Testis (tissue), 3 donors: Measurements from ENCODE around the gene RGS7. TPM values are rescaled to one million over a fixed set of nuclear protein-coding genes. Genes with fewer than 3 reads are reported as not detected.

Source experiments
- DNase-seq: peaks from one replicate; pipeline ENCODE4 v3.0.0-alpha.2; 2019
- H3K27ac ChIP-seq, 2 donors: fragments of 200-600 bp; sonication (generic); one replicate each; pipeline ENCODE4 v1.5.1; 2019
- H3K27me3 ChIP-seq: fragments of 200-600 bp; sonication (generic); one replicate; pipeline ENCODE4 v1.5.1; 2019
- H3K36me3 ChIP-seq: fragments of 200-600 bp; sonication (generic); one replicate; pipeline ENCODE4 v1.5.1; 2017; ENCODE audit warnings: low read depth; ENCODE audit errors: missing control alignments
- H3K4me1 ChIP-seq: fragments of 200-600 bp; sonication (generic); one replicate; pipeline ENCODE4 v1.5.1; 2019
- H3K4me3 ChIP-seq, 2 donors: fragments of 200-600 bp; sonication (generic); one replicate each; pipeline ENCODE4 v1.5.1; 2017 to 2019
- H3K9me3 ChIP-seq: fragments of 200-600 bp; sonication (generic); one replicate; pipeline ENCODE4 v1.5.1; 2017
- CTCF ChIP-seq, 3 experiments: fragments of 450-650 bp in 2 of 3; fragments of 200-600 bp in 1 of 3; sonication (generic) in 1 of 3; IDR thresholded peaks; one replicate each; pipeline ENCODE4 v1.5.1; 2016 to 2019; ENCODE audit warnings: antibody characterized with exemption in 3 of 3, mild to moderate bottlenecking in 2 of 3, moderate library complexity in 1 of 3
- POLR2A ChIP-seq: fragments of 450-650 bp; IDR thresholded peaks from one replicate; pipeline ENCODE4 v1.6.1; 2017; ENCODE audit warnings: antibody characterized with exemption, mild to moderate bottlenecking, moderate library complexity
- WGBS, 2 donors: methylation state at CpG; one replicate each; pipeline ENCODE4 v1.1.5; 2018; 5-methylcytosine and 5-hydroxymethylcytosine counted together
- intact Hi-C: fragments of 100-400 bp; cut with DNase I; formaldehyde crosslinking; loops from one replicate; pipeline ENCODE4 v1.15.1; 2023; ENCODE audit warnings: low total_unique reads
- polyA plus RNA-seq: library from polyadenylated mRNA; stranded (reverse); fragments of 350-450 nt; fragmentation: Illumina TruSeq; extraction: RNeasy Lipid Tissue Mini Kit (QIAGEN cat#74804); gene quantifications from one replicate; pipeline ENCODE4 v1.2.3, GENCODE V29; 2014; ENCODE audit warnings: low read depth, low replicate concordance; ENCODE audit not compliant: insufficient read depth
- total RNA-seq, 2 donors: library from RNA; depleted of rRNA; stranded (reverse); fragments of >200 nt; gene quantifications; one replicate each; pipeline ENCODE4 v1.2.3, GENCODE V29; 2016

RGS7 gene
- total and polyA plus RNA-seq, 3 donors from 2014 or later = 5.0 to 6.6 (median 5.4) TPM

- Histone ChIP-seq H3K27me3 (no peaks in the 10 kb centered on the region), H3K4me3 (no peak overlapping the region), H3K9me3 (no peaks in the 10 kb centered on the region), H3K27ac (no peak overlapping the region), H3K4me1 (no peaks in the 10 kb centered on the region), H3K36me3 (no peaks in the 10 kb centered on the region)
- intact Hi-C loops = no loop called here
- 55 to 63% methylated on average over 3 of the region's 3 CpGs for WGBS, 2 donors
- TF ChIP-seq CTCF (IDR thresholded peaks at IDR 0.05) = no peak
- no peak for TF ChIP-seq POLR2A
- no peak for DNase-seq
Measured at GRCh38 chr1:241105147-241105546, 251.9 kb downstream of the RGS7 start.

GRCh38 chr1:241102664-241103063 is 254.3 kb downstream of the RGS7 start:
- Histone ChIP-seq H3K27me3 (no peaks in the 10 kb centered on the region), H3K9me3 (no peaks in the 10 kb centered on the region), H3K36me3 (no peaks in the 10 kb centered on the region), H3K4me3 (no peak overlapping the region), H3K27ac (no peak overlapping the region), H3K4me1 (no peaks in the 10 kb centered on the region)
- TF ChIP-seq CTCF (IDR thresholded peaks at IDR 0.05) = no peak
- no peak for TF ChIP-seq POLR2A
- no peak for DNase-seq
- whole genome bisulfite sequencing, 2 donors = 31 to 33% methylated on average over 1 of the region's 1 CpG
- intact Hi-C loops = no loop called here

- H3K4me3 ChIP-seq = no peak overlapping the region
- DNase-seq = no peak
- no peaks in the 10 kb centered on the region for H3K36me3 ChIP-seq
- H3K9me3 ChIP-seq = no peaks in the 10 kb centered on the region
- H3K27ac ChIP-seq = no peak overlapping the region
- TF ChIP-seq POLR2A (no peak), CTCF (IDR thresholded peaks at IDR 0.05) (no peak)
- intact Hi-C loops = no loop called here
- H3K27me3 ChIP-seq = no peaks in the 10 kb centered on the region
- WGBS, 2 donors = 65 to 76% methylated on average over 3 of the region's 3 CpGs
- H3K4me1 ChIP-seq = no peaks in the 10 kb centered on the region
Measured at GRCh38 chr1:241101622-241102021, 255.4 kb downstream of the RGS7 start.

GRCh38 chr1:241097479-241097878 is 259.5 kb downstream of the RGS7 start:
- no peaks in the 10 kb centered on the region for H3K36me3 ChIP-seq
- WGBS, 2 donors = 93 to 97% methylated on average over 5 of the region's 5 CpGs
- DNase-seq = no peak
- H3K4me3 ChIP-seq = no peak overlapping the region
- no peaks in the 10 kb centered on the region for H3K27me3 ChIP-seq
- H3K27ac ChIP-seq = no peak overlapping the region
- TF ChIP-seq CTCF (IDR thresholded peaks at IDR 0.05) (no peak), POLR2A (no peak)
- H3K4me1 ChIP-seq = no peaks in the 10 kb centered on the region
- no peaks in the 10 kb centered on the region for H3K9me3 ChIP-seq
- intact Hi-C loops = no loop called here

GRCh38 chr1:241096982-241097381 is 260.0 kb downstream of the RGS7 start:
- no peaks in the 10 kb centered on the region for H3K9me3 ChIP-seq
- no peaks in the 10 kb centered on the region for H3K4me1 ChIP-seq
- 68 to 83% methylated on average over 4 of the region's 4 CpGs for WGBS, 2 donors
- no peaks in the 10 kb centered on the region for H3K27me3 ChIP-seq
- no peaks in the 10 kb centered on the region for H3K36me3 ChIP-seq
- intact Hi-C loops = no loop called here
- no peak overlapping the region for H3K4me3 ChIP-seq
- TF ChIP-seq POLR2A (no peak), CTCF (IDR thresholded peaks at IDR 0.05) (no peak)
- DNase-seq = no peak
- no peak overlapping the region for H3K27ac ChIP-seq
